Activated T-helper 9 cell treated with anti-CD3 and anti-CD28 coated beads, Interleukin-2, amount 50 U/mL, for 16 hours (primary cell): ENCODE data around the gene TCL1A.
"Not testable (repeated sequence)": the region's sequence is repeated elsewhere in the genome, so short reads cannot be mapped to it uniquely, and the experiment has no call there.

Experiments used
- DNase-seq: peaks from one replicate; pipeline ENCODE4 v3.0.0-alpha.2; 2020; ENCODE audit warnings: low read depth

The TCL1A gene

DNA sequence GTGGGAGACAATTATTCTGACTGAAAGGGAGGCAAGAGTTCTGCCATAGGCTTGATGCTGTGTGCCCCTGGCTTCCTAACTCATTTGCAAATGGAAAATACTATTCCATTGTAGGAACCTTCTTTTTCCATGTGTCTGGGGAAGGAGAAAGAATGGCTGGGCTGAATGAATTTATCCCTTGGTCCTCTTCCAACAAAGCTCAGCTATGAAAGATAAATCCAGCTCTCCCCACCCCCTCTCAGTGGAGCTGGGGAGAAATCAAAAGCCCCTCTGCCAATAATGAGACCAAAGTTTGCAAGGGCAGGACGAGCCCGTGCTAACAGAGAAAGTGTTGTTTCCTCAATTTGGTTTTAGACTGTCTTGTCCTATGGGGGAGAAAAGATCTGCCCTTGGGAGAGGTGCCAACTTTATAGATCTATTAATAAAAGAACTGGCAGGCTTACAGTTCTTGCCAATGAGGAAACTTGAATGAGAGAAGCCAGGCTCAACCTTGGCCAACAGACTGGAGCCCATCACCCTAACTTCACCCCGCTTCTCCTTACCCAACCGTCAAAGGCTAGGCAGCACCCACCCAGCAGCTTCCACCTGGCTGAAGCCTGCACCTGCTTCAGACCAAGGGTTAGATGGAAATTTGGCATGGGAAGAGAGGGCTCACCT, 36.6 kb downstream of the TCL1A start:
- no peak for DNase-seq

DNA sequence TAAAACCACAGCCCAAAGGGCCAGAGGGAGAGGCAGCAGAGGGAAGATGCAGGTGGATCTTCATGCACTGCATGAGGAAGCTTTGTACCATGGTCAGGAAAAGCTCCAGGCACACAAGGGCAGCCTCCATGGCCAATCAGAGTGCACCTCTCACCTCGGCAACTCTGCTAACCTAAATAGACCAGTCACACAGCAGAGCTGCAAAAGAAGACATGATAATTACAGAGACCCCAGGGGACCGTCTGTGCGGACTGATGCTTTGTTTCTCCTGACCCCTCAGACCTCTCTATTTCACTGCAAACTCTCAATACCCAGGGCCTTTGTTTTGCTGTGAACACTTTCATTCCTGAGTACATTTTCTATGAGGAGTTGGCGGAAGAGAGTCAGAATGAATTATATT, 38.4 kb downstream of the TCL1A start:
- no peak for DNase-seq

DNA sequence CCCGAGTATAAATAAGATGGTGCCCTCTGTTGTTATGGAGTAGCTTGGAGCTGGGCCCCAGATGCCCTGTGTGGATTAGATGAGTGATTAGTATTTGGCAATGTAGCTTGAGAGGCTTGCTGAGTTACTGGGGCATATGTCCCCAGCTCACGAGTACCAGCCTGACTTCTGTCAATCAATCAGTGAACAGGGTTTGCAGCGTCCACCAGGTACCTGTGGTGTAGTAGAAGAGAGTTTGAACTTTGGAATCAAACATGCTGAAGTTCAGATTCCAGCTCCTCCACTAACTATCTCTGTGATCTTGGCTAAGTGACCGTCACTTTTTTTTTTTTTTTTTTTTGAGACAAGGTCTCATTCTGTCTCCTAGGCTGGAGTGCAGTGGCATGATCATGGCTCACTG, 39.3 kb downstream of the TCL1A start:
- no peak for DNase-seq

DNA sequence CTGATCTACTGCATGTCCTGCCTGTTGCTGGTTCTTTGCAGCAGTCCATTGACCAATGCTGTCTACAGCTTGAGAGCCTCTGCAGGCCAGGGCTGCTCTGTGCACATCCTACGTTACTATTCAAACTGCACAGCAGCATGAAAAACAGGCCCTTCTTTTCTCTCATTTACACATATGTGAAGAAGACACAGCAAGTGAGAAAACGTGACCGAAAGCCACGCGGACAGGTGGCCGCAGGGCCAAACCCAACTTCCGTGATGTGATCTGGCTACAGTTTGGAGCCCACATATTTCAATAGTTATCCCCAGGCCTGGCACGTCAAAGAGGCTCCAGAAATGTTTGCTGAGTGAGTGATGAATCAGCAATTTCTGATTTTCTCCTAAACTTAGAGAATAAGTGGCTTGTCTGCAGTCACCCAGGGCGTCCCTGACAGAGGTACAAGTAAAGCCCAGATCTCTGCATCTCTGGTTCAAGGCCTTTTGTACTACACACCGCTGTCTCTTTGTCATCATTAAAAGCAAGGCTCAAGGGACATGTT, 45.6 kb downstream of the TCL1A start:
- no peak for DNase-seq

DNA sequence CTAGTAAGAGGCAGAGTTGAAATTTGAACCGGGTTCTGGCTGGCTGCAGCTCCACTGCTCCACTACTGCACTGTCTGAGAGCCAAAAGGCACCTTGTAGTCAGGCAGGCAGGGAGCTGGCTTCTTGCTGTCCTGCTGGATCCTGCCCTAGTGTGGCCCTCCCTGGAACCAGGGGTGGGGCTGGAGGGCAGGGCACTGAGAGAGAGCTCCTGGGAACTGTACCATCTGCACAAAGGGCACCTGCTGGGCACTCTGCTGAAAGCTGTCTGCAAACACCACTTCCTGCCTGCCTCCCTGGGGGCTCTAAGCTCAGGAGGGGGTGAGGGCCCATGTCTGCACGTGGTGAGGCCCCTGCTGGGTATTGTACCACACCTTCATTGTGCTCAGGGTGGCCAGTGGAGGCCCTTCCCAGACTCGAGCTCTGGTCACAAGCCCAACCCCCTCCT, 46.7 kb downstream of the TCL1A start:
- DNase-seq: no peak

DNA sequence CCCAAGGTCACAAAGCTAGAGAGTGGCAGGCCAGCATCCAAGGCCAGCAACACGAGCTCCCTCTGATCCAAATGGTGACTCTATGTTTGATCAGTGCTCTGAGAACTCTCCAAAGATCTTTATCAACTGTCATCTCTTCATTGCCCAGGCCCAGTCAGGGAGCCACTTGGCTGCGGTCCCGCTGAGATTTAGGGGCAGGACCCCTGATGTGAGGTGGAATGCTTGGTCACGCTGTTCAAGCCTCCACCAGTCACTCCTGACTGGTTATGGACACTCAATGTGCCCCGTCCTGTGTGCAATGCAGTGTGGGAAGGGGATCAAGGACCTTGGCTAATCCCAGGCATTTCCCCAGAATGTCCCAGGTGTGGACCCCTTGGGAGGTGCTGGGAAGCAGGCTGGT, 47.5 kb downstream of the TCL1A start:
- DNase-seq: no peak

DNA sequence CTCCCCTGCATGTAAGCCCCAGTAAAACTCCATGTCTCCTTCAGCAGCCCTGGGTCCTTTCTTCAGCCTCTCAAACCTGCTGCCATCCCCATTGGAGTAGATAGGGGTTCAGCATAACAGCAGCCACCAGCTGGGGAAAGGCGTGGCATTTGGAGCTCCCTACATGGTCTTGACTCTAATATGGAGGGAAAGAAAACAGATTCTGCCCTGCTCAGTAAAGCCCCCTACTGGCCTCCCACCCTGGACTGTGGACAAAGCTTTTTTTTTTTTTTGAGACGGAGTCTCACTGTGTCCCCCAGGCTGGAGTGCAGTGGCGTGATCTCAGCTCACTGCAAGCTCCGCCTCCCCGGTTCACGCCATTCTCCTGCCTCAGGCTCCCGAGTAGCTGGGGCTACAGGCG, 48.4 kb downstream of the TCL1A start:
- DNase-seq: not testable (repeated sequence)

DNA sequence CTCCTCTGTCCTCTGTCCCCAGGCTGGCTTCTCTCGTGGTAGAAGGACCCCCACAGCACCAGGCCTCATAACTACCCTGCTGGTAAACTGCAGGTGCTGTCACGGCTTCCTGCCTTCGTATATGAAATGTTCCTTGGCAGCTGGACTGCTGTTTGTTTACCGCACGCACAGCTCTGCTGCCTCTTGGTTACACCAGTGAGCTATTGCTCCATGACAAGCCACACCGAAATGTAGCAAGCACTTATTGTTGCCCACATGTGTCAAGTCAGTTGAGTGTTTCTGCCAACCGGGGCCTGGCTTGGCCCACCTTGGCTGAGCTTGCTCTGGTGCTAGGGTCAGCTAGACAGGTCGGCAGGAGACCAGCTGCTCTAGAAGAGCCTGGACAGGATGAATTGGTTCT, 49.4 kb downstream of the TCL1A start:
- DNase-seq: no peak

DNA sequence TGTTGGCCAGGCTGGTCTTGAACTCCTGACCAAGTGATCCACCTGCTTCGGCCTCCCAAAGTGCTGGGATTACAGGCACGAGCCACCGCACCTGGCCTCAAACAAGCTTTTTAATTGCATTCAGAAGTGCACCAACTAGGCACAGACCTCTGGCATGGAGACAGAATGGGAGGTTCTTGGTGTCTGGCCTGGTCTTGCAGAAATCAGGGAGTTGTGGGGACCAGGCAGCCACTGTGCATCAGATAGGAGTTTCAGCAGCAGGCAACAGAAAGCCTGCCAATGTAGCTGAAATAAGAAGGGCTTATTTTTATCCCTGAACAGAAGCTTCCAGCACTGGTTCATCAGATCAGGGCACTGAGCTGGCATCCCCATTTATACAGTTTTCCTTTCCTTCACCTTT, 49.9 kb downstream of the TCL1A start:
- DNase-seq: no peak

DNA sequence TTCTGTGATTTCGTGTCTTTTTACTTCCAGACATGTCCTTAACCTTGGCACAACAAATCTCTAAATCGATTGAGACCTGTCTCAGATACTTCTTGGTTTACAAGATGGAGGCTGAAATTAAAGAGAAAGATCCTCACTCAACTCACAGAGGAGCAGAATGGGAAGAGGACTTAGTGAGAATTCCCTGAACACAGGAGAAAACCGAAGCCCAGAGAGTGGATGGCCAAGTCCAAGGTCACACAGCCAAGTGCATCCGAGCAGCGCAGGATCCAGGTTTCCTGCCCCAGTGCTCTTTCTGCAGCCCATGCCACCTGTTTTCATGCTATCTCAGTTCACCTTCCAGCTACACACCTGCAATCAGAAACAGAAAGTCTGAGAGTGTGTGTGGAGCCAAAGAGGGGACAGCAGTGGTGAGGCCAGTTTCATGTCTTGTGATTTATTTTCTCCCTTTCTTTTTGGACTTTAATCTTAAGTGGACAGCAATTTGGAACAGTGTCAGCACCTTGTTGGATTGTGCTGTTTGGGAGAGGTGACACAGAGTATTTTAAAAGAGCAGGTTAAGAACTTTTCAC, 50.6 kb downstream of the TCL1A start:
- DNase-seq: no peak

DNA sequence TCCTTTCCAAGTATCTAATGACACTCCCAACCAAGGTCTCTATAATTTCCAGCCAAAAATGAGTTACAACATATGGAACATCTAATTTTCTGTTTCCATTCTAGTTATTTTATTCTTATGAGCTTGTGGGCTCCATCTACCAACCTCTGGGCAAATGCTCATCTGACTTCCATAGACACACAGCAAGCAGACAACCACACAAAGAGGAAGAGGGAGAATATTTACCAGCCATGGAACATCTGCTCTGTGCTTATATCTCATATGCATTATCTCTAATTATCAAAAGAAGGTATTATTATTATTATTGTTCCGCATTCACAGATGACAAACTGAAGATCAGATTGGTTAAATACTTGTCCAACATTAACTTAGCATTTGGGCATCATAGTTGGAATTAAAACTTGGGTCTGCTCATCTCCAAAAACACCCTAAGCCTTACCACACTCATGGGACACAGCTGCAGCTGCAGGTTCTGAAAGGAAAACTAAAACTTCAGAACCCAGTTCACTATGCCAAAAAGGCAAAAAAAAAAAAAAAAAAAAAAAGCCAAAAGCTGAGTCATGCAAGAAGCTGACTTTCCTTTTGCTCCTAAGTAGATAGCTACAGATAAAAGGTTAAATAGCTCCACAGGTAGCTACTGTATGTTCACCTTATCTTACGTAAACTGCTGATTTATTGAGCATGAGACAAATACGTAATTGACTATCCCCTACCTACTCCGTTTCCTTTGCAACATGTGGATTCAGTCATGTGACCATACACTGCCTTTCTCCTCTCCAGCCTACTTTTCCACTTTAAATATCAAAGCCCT, 51.3 kb downstream of the TCL1A start:
- no peak for DNase-seq

DNA sequence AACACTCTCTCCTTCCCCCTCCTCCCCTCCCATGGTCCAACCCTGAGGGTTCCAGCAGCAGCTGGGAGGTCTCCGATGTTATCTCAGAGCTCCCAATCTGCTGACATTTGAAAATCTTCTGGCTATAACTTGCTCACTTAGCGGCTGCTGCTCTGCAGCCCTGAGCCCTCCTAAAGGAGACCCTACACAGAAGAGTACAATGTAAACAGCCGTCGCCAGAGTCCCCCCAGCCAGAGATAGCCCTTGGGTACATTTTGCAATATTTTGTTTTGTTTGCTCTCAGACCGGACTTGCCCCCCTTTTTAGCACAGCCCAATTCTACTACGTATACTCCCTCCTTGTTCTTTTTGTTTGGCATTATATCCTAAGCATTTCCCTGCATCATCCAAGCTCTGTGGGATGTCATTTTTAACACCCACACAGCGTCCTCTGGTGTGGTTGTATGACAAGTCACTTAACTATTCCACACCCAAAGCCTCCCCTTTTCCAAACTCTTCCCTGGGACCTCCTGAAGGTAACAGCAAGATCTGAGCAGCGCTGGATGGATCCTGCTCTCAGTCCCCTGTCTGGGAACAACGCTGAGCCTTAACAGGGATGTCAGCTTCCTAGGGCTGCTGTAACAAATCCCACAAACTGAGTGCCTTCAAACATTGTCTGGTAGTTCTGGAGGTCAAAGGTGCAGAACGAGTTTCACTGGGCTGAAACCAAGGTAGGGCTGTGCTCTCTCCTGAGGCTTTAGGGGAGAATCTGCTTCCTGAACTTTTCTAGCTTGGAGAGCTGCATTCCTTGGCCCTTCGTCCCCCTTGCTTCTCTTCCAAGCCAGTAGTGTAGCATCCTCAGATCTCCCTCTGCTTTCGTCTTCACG, 53.0 kb downstream of the TCL1A start:
- DNase-seq: no peak

DNA sequence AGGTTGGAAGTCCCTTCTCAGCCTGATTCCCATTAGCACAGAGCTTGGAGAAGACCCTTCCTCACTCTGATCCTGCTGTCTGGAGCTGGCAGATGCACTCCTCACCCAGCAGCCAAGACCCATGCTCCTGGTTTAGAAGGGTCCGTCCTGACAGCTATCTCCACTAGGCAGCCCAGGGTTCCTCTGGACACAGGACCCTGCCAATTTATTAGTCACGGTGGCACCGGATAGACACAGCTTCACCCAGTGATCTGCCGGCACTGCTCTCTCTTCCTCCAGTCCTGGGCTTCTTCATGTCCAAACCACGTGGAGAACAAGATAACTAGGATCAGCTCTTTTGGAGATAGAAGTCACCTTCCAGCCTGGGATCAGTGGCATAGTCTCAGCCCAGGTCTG, 53.9 kb downstream of the TCL1A start:
- DNase-seq: no peak
